K562 (cell line): Measurements from ENCODE around the gene ULK3. TPM values are rescaled to one million over a fixed set of nuclear protein-coding genes. Genes with fewer than 3 reads are reported as not detected.

Experiments used
- BCOR ChIP-seq: fragments of 450-650 bp; IDR thresholded peaks from 2 replicates; pipeline ENCODE4 v1.6.1; 2016
- DMBX1 ChIP-seq: fragments of 250-450 bp; sonication (Bioruptor Pico); IDR thresholded peaks from 2 replicates; pipeline ENCODE4 v1.8.0; 2022; ENCODE audit warnings: inconsistent platforms, mild to moderate bottlenecking, moderate library complexity, borderline replicate concordance
- E2F3 ChIP-seq: fragments of 250-450 bp; sonication (Bioruptor Pico); IDR thresholded peaks from 2 replicates; pipeline ENCODE4 v1.4.0; 2020; ENCODE audit warnings: mild to moderate bottlenecking
- FIP1L1 ChIP-seq: fragments of 200-400 bp; formaldehyde crosslinking; IDR thresholded peaks from 2 replicates; pipeline ENCODE4 v1.6.1; 2018; ENCODE audit warnings: mild to moderate bottlenecking, low read depth, low read length; ENCODE audit not compliant: poor library complexity, severe bottlenecking
- JUN ChIP-seq, 2 experiments: sonication (generic) in 1 of 2; formaldehyde crosslinking in 1 of 2; IDR thresholded peaks; 2 replicates each; pipeline versions ENCODE4 v1.6.1 to v1.8.0; 2012 to 2022; ENCODE audit warnings: borderline replicate concordance in 2 of 2, mild to moderate bottlenecking in 2 of 2, improper control_type of control experiment in 1 of 2, low read depth in 1 of 2, low read length in 1 of 2, missing genetic modification reagents in 1 of 2
- KLF10 ChIP-seq: fragments of 250-450 bp; sonication (Bioruptor Pico); IDR thresholded peaks from 2 replicates; pipeline ENCODE4 v1.6.1; 2021; ENCODE audit warnings: matching md5 sums
- NRF1 ChIP-seq, 2 experiments: fragments of 450-650 bp; IDR thresholded peaks in 1 of 2; conservative IDR thresholded peaks in 1 of 2; 2 replicates each; pipeline ENCODE4 v1.6.1; 2014; ENCODE audit warnings: mild to moderate bottlenecking in 2 of 2
- RFX5 ChIP-seq: IDR thresholded peaks from 2 replicates; pipeline ENCODE4 v1.6.1; 2011; ENCODE audit warnings: low read depth, mild to moderate bottlenecking, improper control_type of control experiment, low read length
- SMAD2 ChIP-seq: fragments of 150-350 bp; IDR thresholded peaks from 2 replicates; pipeline ENCODE4 v1.6.1; 2014; ENCODE audit warnings: low read depth, mild to moderate bottlenecking, low read length
- SREBF2 ChIP-seq: sonication (generic); formaldehyde crosslinking; IDR thresholded peaks from 2 replicates; pipeline ENCODE4 v1.4.0; 2020; ENCODE audit warnings: mild to moderate bottlenecking, missing genetic modification reagents
- TEAD1 ChIP-seq, 2 experiments: fragments of 450-650 bp in 1 of 2; sonication (generic) in 1 of 2; formaldehyde crosslinking; IDR thresholded peaks; 2 replicates each; pipeline versions ENCODE4 v1.4.0 to v1.8.0; 2020 to 2022; ENCODE audit warnings: mild to moderate bottlenecking in 2 of 2, missing genetic modification reagents in 1 of 2
- TEAD2 ChIP-seq: fragments of 450-650 bp; IDR thresholded peaks from 2 replicates; pipeline ENCODE4 v1.6.1; 2016; ENCODE audit warnings: missing genetic modification characterization, control low read depth, missing compliant biosample characterization
- ZNF3 ChIP-seq: fragments of 250-450 bp; sonication (Bioruptor Pico); IDR thresholded peaks from 2 replicates; pipeline ENCODE4 v1.5.0; 2021; ENCODE audit warnings: mild to moderate bottlenecking, moderate library complexity
- polyA plus RNA-seq, 8 experiments: library from polyadenylated mRNA; depleted of rRNA in 4 of 8; stranded (reverse) in 5 of 8; unstranded in 3 of 8; fragments of >200 nt; fragmentation: Nextera tagmentation in 2 of 8; fragmentation: Illumina TruSeq in 1 of 8; extraction: Ambion mirVana in 2 of 8; extraction: Trizol in 1 of 8; gene quantifications; 2 replicates each; pipeline versions ENCODE4 v1.2.1 to v1.2.3, GENCODE V29; 2011 to 2014; ENCODE audit warnings: inconsistent platforms in 1 of 8, missing spikeins in 1 of 8
- total RNA-seq, 7 experiments: library from RNA; depleted of rRNA in 6 of 7; stranded (reverse); fragments of >200 nt in 6 of 7; fragmentation: Illumina TruSeq in 2 of 7; extraction: Trizol in 2 of 7; gene quantifications; 2 replicates each; pipeline versions ENCODE4 v1.2.1 to v1.2.3, GENCODE V29; 2011 to 2021; ENCODE audit warnings: low replicate concordance in 1 of 7
- TF ChIP-seq, protein P1 (sequence below), 3 experiments: IDR thresholded peaks in 2 of 3; conservative IDR thresholded peaks in 1 of 3; 2 replicates each; pipeline ENCODE4 v1.5.1; 2011 to 2012; ENCODE audit warnings: low read length in 3 of 3, mild to moderate bottlenecking in 3 of 3, control low read depth in 2 of 3, improper control_type of control experiment in 1 of 3, inconsistent platforms in 1 of 3, low read depth in 1 of 3, mixed read lengths in 1 of 3, moderate library complexity in 1 of 3; ENCODE audit not compliant: insufficient read depth in 2 of 3
- TF ChIP-seq, protein P2 (sequence below): sonication (generic); formaldehyde crosslinking; IDR thresholded peaks from 2 replicates; pipeline ENCODE4 v1.8.0; 2022; ENCODE audit warnings: mild to moderate bottlenecking, low read depth, missing genetic modification reagents
- TF ChIP-seq, protein P3 (sequence below): sonication (generic); formaldehyde crosslinking; IDR thresholded peaks from 2 replicates; pipeline ENCODE4 v1.8.0; 2023; ENCODE audit warnings: mild to moderate bottlenecking, missing genetic modification reagents
- TF ChIP-seq, protein P4 (sequence below): fragments of 450-650 bp; IDR thresholded peaks from 2 replicates; pipeline ENCODE4 v1.6.1; 2016; ENCODE audit warnings: antibody characterized with exemption
- TF ChIP-seq, protein P5 (sequence below), 2 experiments: fragments of 450-650 bp; IDR thresholded peaks; 2 replicates each; pipeline ENCODE4 v1.6.1; 2016

ULK3 gene
- total and polyA plus RNA-seq, 9 of the 15 experiments (the other 6 are each of a cell fraction or from before 2014, with no cell fraction given), result 0.68 to 68.0 (median 34.9) TPM

DNA sequence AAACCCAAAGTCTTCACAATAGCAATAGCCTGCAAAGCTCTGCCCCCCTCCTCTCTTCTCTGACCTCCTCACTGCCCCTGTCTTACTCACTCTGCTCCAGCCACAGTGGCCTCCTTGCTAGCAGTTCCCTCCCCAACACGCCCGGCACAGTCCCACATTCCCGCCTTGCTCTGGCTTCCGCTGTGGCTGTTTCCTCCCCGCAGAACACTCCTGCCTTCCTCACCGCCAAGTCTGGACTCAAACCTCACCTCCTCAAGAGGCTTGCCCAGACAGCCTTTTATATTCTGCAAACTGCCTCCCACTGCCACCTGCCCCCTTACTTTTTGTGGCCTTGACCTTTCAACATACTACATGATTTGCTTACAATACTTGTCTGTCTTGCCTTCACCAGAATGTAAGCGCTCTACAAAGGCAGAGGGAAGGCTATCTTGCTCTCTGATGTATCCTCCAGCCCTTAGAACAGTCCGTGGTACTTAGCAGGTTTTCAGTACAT lies 46.5 kb upstream of the ULK3 start (continued):
- TF ChIP-seq, protein P1, sequence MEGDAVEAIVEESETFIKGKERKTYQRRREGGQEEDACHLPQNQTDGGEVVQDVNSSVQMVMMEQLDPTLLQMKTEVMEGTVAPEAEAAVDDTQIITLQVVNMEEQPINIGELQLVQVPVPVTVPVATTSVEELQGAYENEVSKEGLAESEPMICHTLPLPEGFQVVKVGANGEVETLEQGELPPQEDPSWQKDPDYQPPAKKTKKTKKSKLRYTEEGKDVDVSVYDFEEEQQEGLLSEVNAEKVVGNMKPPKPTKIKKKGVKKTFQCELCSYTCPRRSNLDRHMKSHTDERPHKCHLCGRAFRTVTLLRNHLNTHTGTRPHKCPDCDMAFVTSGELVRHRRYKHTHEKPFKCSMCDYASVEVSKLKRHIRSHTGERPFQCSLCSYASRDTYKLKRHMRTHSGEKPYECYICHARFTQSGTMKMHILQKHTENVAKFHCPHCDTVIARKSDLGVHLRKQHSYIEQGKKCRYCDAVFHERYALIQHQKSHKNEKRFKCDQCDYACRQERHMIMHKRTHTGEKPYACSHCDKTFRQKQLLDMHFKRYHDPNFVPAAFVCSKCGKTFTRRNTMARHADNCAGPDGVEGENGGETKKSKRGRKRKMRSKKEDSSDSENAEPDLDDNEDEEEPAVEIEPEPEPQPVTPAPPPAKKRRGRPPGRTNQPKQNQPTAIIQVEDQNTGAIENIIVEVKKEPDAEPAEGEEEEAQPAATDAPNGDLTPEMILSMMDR (IDR thresholded peaks at IDR 0.05 in 2 of 3, conservative IDR thresholded peaks at IDR 0.05 in 1 of 3; ENCODE audit: insufficient read depth in 2 of 3, low read depth in 1 of 3, low read length in 3 of 3), result no peak
- TF ChIP-seq SREBF2 (no peak), JUN (IDR thresholded peaks at IDR 0.05; ENCODE audit: borderline replicate concordance, low read depth, low read length) (no peak), JUN (CRISPR knock-in tag; IDR thresholded peaks at IDR 0.05; ENCODE audit: borderline replicate concordance) (no peak; the same call in 1 of the 2 replicates), KLF10 (CRISPR knock-in tag) (no peak), DMBX1 (CRISPR knock-in tag) (no peak), RFX5 (no peak), BCOR (no peak), FIP1L1 (no peak), SMAD2 (no peak), TEAD1 (CRISPR knock-in tag; IDR thresholded peaks at IDR 0.05) (no peak; a peak in 1 of 4 replicates), ZNF3 (CRISPR knock-in tag) (no peak), TEAD2 (tag) (no peak), E2F3 (CRISPR knock-in tag) (no peak), NRF1 (conservative IDR thresholded peaks at IDR 0.05 in 1 of 2, IDR thresholded peaks at IDR 0.05 in 1 of 2) (peak; percentile 13 to 15; a peak in 1 of 4 replicates)
- TF ChIP-seq, protein P2, sequence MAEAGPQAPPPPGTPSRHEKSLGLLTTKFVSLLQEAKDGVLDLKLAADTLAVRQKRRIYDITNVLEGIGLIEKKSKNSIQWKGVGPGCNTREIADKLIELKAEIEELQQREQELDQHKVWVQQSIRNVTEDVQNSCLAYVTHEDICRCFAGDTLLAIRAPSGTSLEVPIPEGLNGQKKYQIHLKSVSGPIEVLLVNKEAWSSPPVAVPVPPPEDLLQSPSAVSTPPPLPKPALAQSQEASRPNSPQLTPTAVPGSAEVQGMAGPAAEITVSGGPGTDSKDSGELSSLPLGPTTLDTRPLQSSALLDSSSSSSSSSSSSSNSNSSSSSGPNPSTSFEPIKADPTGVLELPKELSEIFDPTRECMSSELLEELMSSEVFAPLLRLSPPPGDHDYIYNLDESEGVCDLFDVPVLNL (CRISPR knock-in tag), result no peak
- TF ChIP-seq, protein P3, sequence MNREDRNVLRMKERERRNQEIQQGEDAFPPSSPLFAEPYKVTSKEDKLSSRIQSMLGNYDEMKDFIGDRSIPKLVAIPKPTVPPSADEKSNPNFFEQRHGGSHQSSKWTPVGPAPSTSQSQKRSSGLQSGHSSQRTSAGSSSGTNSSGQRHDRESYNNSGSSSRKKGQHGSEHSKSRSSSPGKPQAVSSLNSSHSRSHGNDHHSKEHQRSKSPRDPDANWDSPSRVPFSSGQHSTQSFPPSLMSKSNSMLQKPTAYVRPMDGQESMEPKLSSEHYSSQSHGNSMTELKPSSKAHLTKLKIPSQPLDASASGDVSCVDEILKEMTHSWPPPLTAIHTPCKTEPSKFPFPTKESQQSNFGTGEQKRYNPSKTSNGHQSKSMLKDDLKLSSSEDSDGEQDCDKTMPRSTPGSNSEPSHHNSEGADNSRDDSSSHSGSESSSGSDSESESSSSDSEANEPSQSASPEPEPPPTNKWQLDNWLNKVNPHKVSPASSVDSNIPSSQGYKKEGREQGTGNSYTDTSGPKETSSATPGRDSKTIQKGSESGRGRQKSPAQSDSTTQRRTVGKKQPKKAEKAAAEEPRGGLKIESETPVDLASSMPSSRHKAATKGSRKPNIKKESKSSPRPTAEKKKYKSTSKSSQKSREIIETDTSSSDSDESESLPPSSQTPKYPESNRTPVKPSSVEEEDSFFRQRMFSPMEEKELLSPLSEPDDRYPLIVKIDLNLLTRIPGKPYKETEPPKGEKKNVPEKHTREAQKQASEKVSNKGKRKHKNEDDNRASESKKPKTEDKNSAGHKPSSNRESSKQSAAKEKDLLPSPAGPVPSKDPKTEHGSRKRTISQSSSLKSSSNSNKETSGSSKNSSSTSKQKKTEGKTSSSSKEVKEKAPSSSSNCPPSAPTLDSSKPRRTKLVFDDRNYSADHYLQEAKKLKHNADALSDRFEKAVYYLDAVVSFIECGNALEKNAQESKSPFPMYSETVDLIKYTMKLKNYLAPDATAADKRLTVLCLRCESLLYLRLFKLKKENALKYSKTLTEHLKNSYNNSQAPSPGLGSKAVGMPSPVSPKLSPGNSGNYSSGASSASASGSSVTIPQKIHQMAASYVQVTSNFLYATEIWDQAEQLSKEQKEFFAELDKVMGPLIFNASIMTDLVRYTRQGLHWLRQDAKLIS (CRISPR knock-in tag), result no peak
- TF ChIP-seq, protein P4, sequence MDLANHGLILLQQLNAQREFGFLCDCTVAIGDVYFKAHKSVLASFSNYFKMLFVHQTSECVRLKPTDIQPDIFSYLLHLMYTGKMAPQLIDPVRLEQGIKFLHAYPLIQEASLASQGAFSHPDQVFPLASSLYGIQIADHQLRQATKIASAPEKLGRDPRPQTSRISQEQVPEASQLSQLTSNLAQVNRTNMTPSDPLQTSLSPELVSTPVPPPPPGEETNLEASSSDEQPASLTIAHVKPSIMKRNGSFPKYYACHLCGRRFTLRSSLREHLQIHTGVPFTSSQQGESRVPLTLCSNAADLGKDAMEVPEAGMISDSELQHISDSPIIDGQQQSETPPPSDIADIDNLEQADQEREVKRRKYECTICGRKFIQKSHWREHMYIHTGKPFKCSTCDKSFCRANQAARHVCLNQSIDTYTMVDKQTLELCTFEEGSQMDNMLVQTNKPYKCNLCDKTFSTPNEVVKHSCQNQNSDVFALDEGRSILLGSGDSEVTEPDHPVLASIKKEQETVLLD, result no peak
- TF ChIP-seq, protein P5, sequence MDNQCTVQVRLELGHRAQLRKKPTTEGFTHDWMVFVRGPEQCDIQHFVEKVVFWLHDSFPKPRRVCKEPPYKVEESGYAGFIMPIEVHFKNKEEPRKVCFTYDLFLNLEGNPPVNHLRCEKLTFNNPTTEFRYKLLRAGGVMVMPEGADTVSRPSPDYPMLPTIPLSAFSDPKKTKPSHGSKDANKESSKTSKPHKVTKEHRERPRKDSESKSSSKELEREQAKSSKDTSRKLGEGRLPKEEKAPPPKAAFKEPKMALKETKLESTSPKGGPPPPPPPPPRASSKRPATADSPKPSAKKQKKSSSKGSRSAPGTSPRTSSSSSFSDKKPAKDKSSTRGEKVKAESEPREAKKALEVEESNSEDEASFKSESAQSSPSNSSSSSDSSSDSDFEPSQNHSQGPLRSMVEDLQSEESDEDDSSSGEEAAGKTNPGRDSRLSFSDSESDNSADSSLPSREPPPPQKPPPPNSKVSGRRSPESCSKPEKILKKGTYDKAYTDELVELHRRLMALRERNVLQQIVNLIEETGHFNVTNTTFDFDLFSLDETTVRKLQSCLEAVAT (IDR thresholded peaks at IDR 0.05), result peak; percentile 17 to 56; a peak in 2 of 4 replicates
